A549 (cell line): ENCODE data around the gene BIRC5. TPM values are rescaled to one million over a fixed set of nuclear protein-coding genes. Genes with fewer than 3 reads are reported as not detected.
A peak's percentile ranks its signal among the peaks of the same experiment; 100 is the strongest.

ENCODE experiments used
- ATAC-seq, 2 experiments: fragments of 200-7000 bp in 1 of 2; fragments of >200 bp in 1 of 2; cut with Nextera tagmentation in 1 of 2; cut with Tn5 transposase in 1 of 2; 3 replicates each; pipeline versions ENCODE4 v1.8.0 to v1.9.1; 2018 to 2020; ENCODE audit warnings: mild to moderate bottlenecking in 1 of 2, moderate library complexity in 1 of 2
- CTCF ChIA-PET: fragments of 300-600 bp; sonication (Branson Sonifier 250); formaldehyde crosslinking; extraction: SDS; loops from one replicate; lab custom pipeline; 2021; ENCODE audit warnings: antibody characterized with exemption, inconsistent platforms; lab: Yijun Ruan, JAX
- POLR2A ChIA-PET: fragments of 350-600 bp; formaldehyde crosslinking; extraction: SDS; loops from one replicate; lab custom pipeline; 2021; ENCODE audit warnings: antibody characterized with exemption, inconsistent platforms; lab: Yijun Ruan, JAX
- DNase-seq, 2 experiments: peaks; one replicate each; pipeline versions ENCODE4 v3.0.0 to v3.0.0-alpha.2; 2011 to 2016; ENCODE audit warnings: low read depth in 1 of 2, low spot score in 1 of 2
- FAIRE-seq: peaks from 2 replicates; lab custom pipeline; 2011; peaks lifted over from hg19 to GRCh38; lab: Jason Lieb, UNC
- H3K27ac ChIP-seq, 2 experiments: fragments of >200 bp; sonication (Bioruptor Twin); formaldehyde crosslinking; 3 replicates each; pipeline ENCODE4 v1.5.1; 2016 to 2017
- H3K4me1 ChIP-seq: fragments of >200 bp; sonication (Bioruptor Twin); formaldehyde crosslinking; 3 replicates; pipeline ENCODE4 v1.6.1; 2016
- H3K4me2 ChIP-seq: fragments of >200 bp; sonication (Bioruptor Twin); formaldehyde crosslinking; 3 replicates; pipeline ENCODE4 v1.6.1; 2016
- H3K4me3 ChIP-seq: fragments of >200 bp; sonication (Bioruptor Twin); formaldehyde crosslinking; 3 replicates; pipeline ENCODE4 v1.5.1; 2016
- H3K9me3 ChIP-seq: fragments of >200 bp; sonication (Bioruptor Twin); formaldehyde crosslinking; 3 replicates; pipeline ENCODE4 v1.6.1; 2016
- E2F6 ChIP-seq: IDR thresholded peaks from 2 replicates; pipeline ENCODE4 v1.6.1; 2012; ENCODE audit warnings: low read depth, borderline replicate concordance
- EHMT2 ChIP-seq: fragments of 200-600 bp; sonication (generic); IDR thresholded peaks from 2 replicates; pipeline ENCODE4 v1.6.1; 2016; ENCODE audit warnings: antibody characterized with exemption, low read depth, mild to moderate bottlenecking, moderate library complexity
- ELK1 ChIP-seq: fragments of 150-350 bp; IDR thresholded peaks from 2 replicates; pipeline ENCODE4 v1.6.1; 2014; ENCODE audit warnings: low read depth, mild to moderate bottlenecking, low read length
- FOSB ChIP-seq: fragments of 250-450 bp; sonication (Bioruptor Pico); IDR thresholded peaks from 2 replicates; pipeline ENCODE4 v1.5.0; 2020; ENCODE audit warnings: mild to moderate bottlenecking, moderate library complexity
- GATA3 ChIP-seq: IDR thresholded peaks from 2 replicates; pipeline ENCODE4 v1.6.1; 2012; ENCODE audit warnings: borderline replicate concordance
- HES2 ChIP-seq: fragments of >200 bp; sonication (Bioruptor Twin); formaldehyde crosslinking; IDR thresholded peaks from 2 replicates; pipeline ENCODE4 v1.6.1; 2016
- HMGXB4 ChIP-seq: fragments of 250-450 bp; sonication (Bioruptor Pico); IDR thresholded peaks from 2 replicates; pipeline ENCODE4 v1.5.0; 2021; ENCODE audit warnings: mild to moderate bottlenecking, moderate library complexity, borderline replicate concordance
- HOXA7 ChIP-seq: fragments of 250-450 bp; sonication (Bioruptor Pico); IDR thresholded peaks from 2 replicates; pipeline ENCODE4 v1.5.0; 2020; ENCODE audit warnings: mild to moderate bottlenecking, moderate library complexity
- HOXB5 ChIP-seq: fragments of 250-450 bp; sonication (Bioruptor Pico); IDR thresholded peaks from 2 replicates; pipeline ENCODE4 v1.5.0; 2020; ENCODE audit warnings: mild to moderate bottlenecking, moderate library complexity
- JUN ChIP-seq, 2 experiments: fragments of >200 bp; sonication (Bioruptor Twin); formaldehyde crosslinking; IDR thresholded peaks; 2 replicates in 1 of 2; 3 replicates in 1 of 2; pipeline ENCODE4 v1.6.1; 2016 to 2017
- KDM1A ChIP-seq: fragments of 200-600 bp; sonication (generic); IDR thresholded peaks from 2 replicates; pipeline ENCODE4 v1.6.1; 2016; ENCODE audit warnings: low read depth, mild to moderate bottlenecking
- MAFK ChIP-seq: fragments of 450-650 bp; IDR thresholded peaks from 2 replicates; pipeline ENCODE4 v1.6.1; 2014; ENCODE audit not compliant: partially characterized antibody
- MYC ChIP-seq: IDR thresholded peaks from 2 replicates; pipeline ENCODE4 v1.6.1; 2012; ENCODE audit warnings: mild to moderate bottlenecking, inconsistent platforms, low read length, improper control_type of control experiment, borderline replicate concordance
- POLR2A ChIP-seq: IDR thresholded peaks from 2 replicates; pipeline ENCODE4 v1.6.1; 2012; ENCODE audit warnings: mild to moderate bottlenecking, low read length
- REST ChIP-seq: fragments of 200-600 bp; sonication (generic); IDR thresholded peaks from 2 replicates; pipeline ENCODE4 v1.6.1; 2016; ENCODE audit warnings: antibody characterized with exemption, mild to moderate bottlenecking, moderate library complexity
- TFCP2L1 ChIP-seq: fragments of 250-450 bp; sonication (Bioruptor Pico); IDR thresholded peaks from 2 replicates; pipeline ENCODE4 v1.5.0; 2021; ENCODE audit warnings: mild to moderate bottlenecking
- ZC3H11A ChIP-seq: fragments of 450-650 bp; IDR thresholded peaks from 2 replicates; pipeline ENCODE4 v1.6.1; 2014; ENCODE audit warnings: antibody characterized with exemption, mild to moderate bottlenecking
- ZFP36 ChIP-seq: fragments of 450-650 bp; IDR thresholded peaks from 2 replicates; pipeline ENCODE4 v1.6.1; 2014; ENCODE audit warnings: borderline replicate concordance; ENCODE audit not compliant: partially characterized antibody
- ZSCAN20 ChIP-seq: fragments of 250-450 bp; sonication (Bioruptor Pico); IDR thresholded peaks from 2 replicates; pipeline ENCODE4 v1.8.0; 2022; ENCODE audit warnings: mild to moderate bottlenecking, moderate library complexity
- WGBS: methylation state at CpG from one replicate; pipeline ENCODE4 v1.1.6; 2017; ENCODE audit errors: missing lambda C conversion rate; 5-methylcytosine and 5-hydroxymethylcytosine counted together
- polyA plus RNA-seq, 4 experiments: library from polyadenylated mRNA; depleted of rRNA in 3 of 4; stranded (reverse); fragments of >200 nt; fragmentation: RNase III in 1 of 4; extraction: RNeasy Plus Mini Kit Qiagen cat#74134 plus additional on column Dnase treatment in 1 of 4; gene quantifications; 2 replicates in 3 of 4; 3 replicates in 1 of 4; pipeline ENCODE4 v1.2.3, GENCODE V29; 2011 to 2017

The BIRC5 gene
- polyA plus RNA-seq, 2 of the 4 experiments (the other 2 are of a cell fraction) = 51.9 to 109 TPM

GRCh38 chr17:78184868-78185267 lies 29.2 kb upstream of the BIRC5 start:
- TF ChIP-seq ZC3H11A = no peak
- no peak for TF ChIP-seq POLR2A
- TF ChIP-seq TFCP2L1 (CRISPR knock-in tag) = no peak
- Histone ChIP-seq H3K4me3 (no peak overlapping the region), H3K4me2 (peak overlapping the region; percentile 91; the same call in 1 of the 3 replicates), H3K9me3 (no peaks in the 10 kb centered on the region), H3K4me1 (peaks cover 33% of the 10 kb centered on the region), H3K27ac (no peak overlapping the region)
- 88% methylated on average over 9 of the region's 9 CpGs for WGBS
- no peak for FAIRE-seq
- ATAC-seq = no peak
- CTCF ChIA-PET = interaction anchor here (1.4 to 7.2 kb wide), 9 partner anchors 8 to 166 kb away, joined by 3 to 105 read pairs (median 14); no protein-coding TSS in a partner anchor
- POLR2A ChIA-PET = no interaction called here
- no peak for DNase-seq

- TF ChIP-seq MAFK = no peak
- TF ChIP-seq EHMT2 = no peak
- TF ChIP-seq JUN (IDR thresholded peaks at IDR 0.05) = no peak
- no peak for TF ChIP-seq KDM1A
- TF ChIP-seq HOXA7 (CRISPR knock-in tag) = 0 out of 2 replicates have a peak, but pooled peaks have one; percentile 22
- TF ChIP-seq GATA3 = no peak
- no peak for TF ChIP-seq HES2
- 0 out of 2 replicates have a peak, but pooled peaks have one; percentile 24 for TF ChIP-seq FOSB (CRISPR knock-in tag)
- TF ChIP-seq POLR2A = no peak
- no peak for TF ChIP-seq HMGXB4 (CRISPR knock-in tag)
- POLR2A ChIA-PET = interaction anchor here (0.9 to 2.1 kb wide), 3 partner anchors 17 to 44 kb away, joined by 4 to 5 read pairs (median 5); no protein-coding TSS in a partner anchor
- DNase-seq (peak; percentile 73 to 79), ATAC-seq (peak; percentile 36 to 72), FAIRE-seq (no peak)
- H3K4me1 ChIP-seq = peaks cover 32% of the 10 kb centered on the region
- H3K4me3 ChIP-seq = peak overlapping the region; percentile 72
- CTCF ChIA-PET = interaction anchor here (0.5 to 7.2 kb wide), 26 partner anchors 8 to 446 kb away, joined by 3 to 105 read pairs (median 5); partner anchors contain the start of genes BIRC5 and TMC6
- WGBS = 51% methylated on average over 9 of the region's 10 CpGs
- H3K4me2 ChIP-seq = peak overlapping the region; percentile 91
- H3K9me3 ChIP-seq = no peaks in the 10 kb centered on the region
- H3K27ac ChIP-seq = peak overlapping the region; percentile 82 to 88
Measured at GRCh38 chr17:78185981-78186691, 27.9 kb upstream of the BIRC5 start.

GRCh38 chr17:78186692-78187595 lies 27.1 kb upstream of the BIRC5 start, which contains the start of the genes AFMID and TK1:
TSS of gene AFMID (plus strand) at chr17:78187362. CDS start at chr17:78187371, 9 bp downstream.
TSS of gene TK1 (minus strand) at chr17:78187052. CDS start at chr17:78186994, 58 bp downstream.
- peak; percentile 93 to 94 for ATAC-seq
- Histone ChIP-seq H3K4me1 (peaks cover 32% of the 10 kb centered on the region), H3K4me3 (peak within 1 kb of the TSS; percentile 72), H3K4me2 (peak within 1 kb of the TSS; percentile 91), H3K9me3 (no peaks in the 10 kb centered on the region), H3K27ac (peak within 1 kb of the TSS; percentile 82 to 88)
- POLR2A ChIA-PET = interaction anchor here (0.5 to 2.1 kb wide), 7 partner anchors 10 to 1570 kb away, joined by 3 to 5 read pairs (median 4); no protein-coding TSS in a partner anchor
- FAIRE-seq = no peak
- CTCF ChIA-PET = interaction anchor here (0.6 to 7.2 kb wide), 36 partner anchors 12 to 495 kb away, joined by 3 to 105 read pairs (median 4); partner anchors contain the start of genes BIRC5 and TMC6
- WGBS = 2% methylated on average over 33 of the region's 57 CpGs
- DNase-seq = peak; percentile 99 to 100
- TF ChIP-seq ELK1 = no peak
- peak; percentile 97 for TF ChIP-seq E2F6
- TF ChIP-seq MYC = peak; percentile 92; the same call in 1 of the 2 replicates
- no peak for TF ChIP-seq FOSB (CRISPR knock-in tag)
- TF ChIP-seq JUN (IDR thresholded peaks at IDR 0.05) = peak; percentile 52 to 82; a peak in 4 of 5 replicates
- TF ChIP-seq HOXB5 (CRISPR knock-in tag) = peak; percentile 98
- TF ChIP-seq ZSCAN20 = no peak
- TF ChIP-seq REST = no peak
- no peak for TF ChIP-seq ZFP36
